Measurements from ENCODE around the gene POU2F1. TPM values are rescaled to one million over a fixed set of nuclear protein-coding genes. Genes with fewer than 3 reads are reported as not detected.

Gene POU2F1
- total RNA-seq, 4 donors from 2014 or later = 21.0 to 33.7 (median 21.8) TPM

DNA sequence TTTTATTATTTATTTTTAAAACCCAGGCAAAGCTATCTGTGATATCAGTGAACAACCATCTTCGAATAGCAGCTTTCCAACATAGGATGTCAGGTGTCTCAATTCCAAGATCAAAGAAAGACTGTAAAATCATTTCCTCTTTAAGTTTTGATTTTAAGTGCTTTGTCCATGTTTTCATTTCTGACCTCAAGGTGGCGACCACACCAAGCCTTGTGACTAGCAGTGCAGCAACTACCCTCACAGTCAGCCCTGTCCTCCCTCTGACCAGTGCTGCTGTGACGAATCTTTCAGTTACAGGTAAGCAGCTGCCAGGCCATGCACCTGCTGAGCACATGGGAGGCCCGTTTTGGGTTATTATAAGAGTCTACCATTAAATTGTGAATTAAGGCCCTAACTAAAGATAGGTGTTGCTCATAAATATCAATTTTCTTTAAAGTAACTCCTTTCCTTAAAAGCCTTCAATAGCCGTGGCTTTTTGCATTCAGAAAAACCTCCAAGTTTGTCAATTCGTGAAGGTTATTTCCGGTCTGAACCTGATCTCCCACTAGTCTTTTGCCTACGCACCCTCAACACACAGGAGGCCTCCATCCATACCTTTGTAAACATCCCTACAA, 180.7 kb downstream of the POU2F1 start:
- no peak overlapping the region for H3K27ac ChIP-seq
- no peak for TF ChIP-seq EP300 (IDR thresholded peaks at IDR 0.05)
- TF ChIP-seq, protein P1, sequence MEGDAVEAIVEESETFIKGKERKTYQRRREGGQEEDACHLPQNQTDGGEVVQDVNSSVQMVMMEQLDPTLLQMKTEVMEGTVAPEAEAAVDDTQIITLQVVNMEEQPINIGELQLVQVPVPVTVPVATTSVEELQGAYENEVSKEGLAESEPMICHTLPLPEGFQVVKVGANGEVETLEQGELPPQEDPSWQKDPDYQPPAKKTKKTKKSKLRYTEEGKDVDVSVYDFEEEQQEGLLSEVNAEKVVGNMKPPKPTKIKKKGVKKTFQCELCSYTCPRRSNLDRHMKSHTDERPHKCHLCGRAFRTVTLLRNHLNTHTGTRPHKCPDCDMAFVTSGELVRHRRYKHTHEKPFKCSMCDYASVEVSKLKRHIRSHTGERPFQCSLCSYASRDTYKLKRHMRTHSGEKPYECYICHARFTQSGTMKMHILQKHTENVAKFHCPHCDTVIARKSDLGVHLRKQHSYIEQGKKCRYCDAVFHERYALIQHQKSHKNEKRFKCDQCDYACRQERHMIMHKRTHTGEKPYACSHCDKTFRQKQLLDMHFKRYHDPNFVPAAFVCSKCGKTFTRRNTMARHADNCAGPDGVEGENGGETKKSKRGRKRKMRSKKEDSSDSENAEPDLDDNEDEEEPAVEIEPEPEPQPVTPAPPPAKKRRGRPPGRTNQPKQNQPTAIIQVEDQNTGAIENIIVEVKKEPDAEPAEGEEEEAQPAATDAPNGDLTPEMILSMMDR (IDR thresholded peaks at IDR 0.05) = peak; percentile 17 to 57 (median 45)
- H3K4me3 ChIP-seq = no peak overlapping the region
- no peaks in the 10 kb centered on the region for H3K9me3 ChIP-seq
- peaks cover 0 to 11% (median 2%) of the 10 kb centered on the region in 4 donors for H3K4me1 ChIP-seq
- DNase-seq (ENCODE audit: low spot score in 2 of 2) = peak in 1 of 2 donors; percentile 43
- H3K36me3 ChIP-seq = peaks cover 0 to 44% (median 8%) of the 10 kb centered on the region in 3 donors
- no peaks in the 10 kb centered on the region for H3K27me3 ChIP-seq
- WGBS, 2 donors = 66% methylated on average over 8 of the region's 8 CpGs

DNA sequence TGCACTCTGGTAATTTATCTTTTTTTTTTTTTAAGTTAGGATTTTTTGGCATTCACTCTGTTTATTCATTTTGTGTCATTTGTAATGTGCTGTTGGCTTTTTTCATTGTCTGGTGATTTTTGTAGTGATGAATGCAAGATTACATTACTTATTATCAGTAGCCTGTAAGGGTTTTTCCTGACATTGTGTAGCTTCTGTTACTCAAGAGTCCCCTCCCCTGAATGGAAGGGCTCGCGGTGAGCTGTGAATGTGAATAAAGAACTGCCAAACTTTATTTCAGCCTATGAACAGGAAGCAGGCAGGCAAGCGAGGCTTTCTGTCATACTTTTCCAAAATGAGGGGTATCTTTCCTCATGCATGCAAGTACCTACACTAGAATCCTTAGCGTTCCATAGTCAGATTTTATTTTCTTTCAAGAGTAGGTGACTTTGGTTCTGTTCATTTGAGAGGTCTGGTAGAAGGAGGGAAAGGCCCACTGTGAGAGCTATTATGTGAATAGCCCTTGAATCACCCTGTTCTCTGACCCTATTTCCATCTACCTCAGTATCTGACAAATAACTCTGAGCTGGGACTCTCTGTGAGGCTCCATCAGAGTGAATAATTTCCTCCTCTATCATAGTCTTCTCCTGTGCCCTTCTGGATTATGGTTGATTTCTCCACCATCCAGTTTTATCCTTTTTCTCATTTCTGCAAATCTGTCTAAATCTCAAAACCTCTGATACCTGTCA, 183.6 kb downstream of the POU2F1 start:
- TF ChIP-seq EP300 (IDR thresholded peaks at IDR 0.05) (no peak), POLR2A (IDR thresholded peaks at IDR 0.05) (no peak)
- TF ChIP-seq, protein P1 (IDR thresholded peaks at IDR 0.05) = no peak
- DNase-seq (ENCODE audit: low spot score in 2 of 2) = no peak
- Histone ChIP-seq H3K4me3 (no peak overlapping the region), H3K9me3 (no peaks in the 10 kb centered on the region), H3K36me3 (peaks cover 0 to 46% (median 0%) of the 10 kb centered on the region in 3 donors), H3K4me1 (peaks cover 0 to 11% (median 2%) of the 10 kb centered on the region in 4 donors), H3K27ac (no peak overlapping the region), H3K27me3 (no peaks in the 10 kb centered on the region)
- 60 to 65% methylated on average over 4 of the region's 4 CpGs for WGBS, 2 donors

DNA sequence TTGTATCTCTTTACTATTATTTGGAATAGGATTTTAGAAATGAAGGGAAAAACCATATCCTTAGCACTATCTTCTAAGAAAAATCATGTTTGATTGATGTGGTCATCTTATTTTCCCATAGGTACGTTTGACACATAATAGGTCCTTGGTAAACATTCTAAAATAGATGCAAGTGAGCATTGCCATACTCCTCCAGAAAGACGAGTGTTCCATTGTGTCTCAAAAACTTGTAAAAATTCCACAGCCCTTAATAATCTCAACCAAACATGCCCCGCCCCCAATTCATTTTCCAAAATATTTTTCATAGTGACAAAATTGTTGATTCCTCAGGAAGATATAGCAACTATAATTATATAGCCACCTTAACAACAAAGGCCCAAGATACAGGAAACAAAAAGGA, 184.2 kb downstream of the POU2F1 start:
- H3K4me1 ChIP-seq = peaks cover 0 to 11% (median 2%) of the 10 kb centered on the region in 4 donors
- peaks cover 0 to 40% (median 0%) of the 10 kb centered on the region in 3 donors for H3K36me3 ChIP-seq
- TF ChIP-seq EP300 (IDR thresholded peaks at IDR 0.05) (no peak), POLR2A (IDR thresholded peaks at IDR 0.05) (no peak)
- TF ChIP-seq, protein P1 (IDR thresholded peaks at IDR 0.05) = no peak
- no peak for DNase-seq (ENCODE audit: low spot score in 2 of 2)
- H3K4me3 ChIP-seq = no peak overlapping the region
- WGBS, 2 donors = 66 to 75% methylated on average over 3 of the region's 3 CpGs
- H3K27me3 ChIP-seq = no peaks in the 10 kb centered on the region
- H3K27ac ChIP-seq = no peak overlapping the region
- H3K9me3 ChIP-seq = no peaks in the 10 kb centered on the region

DNA sequence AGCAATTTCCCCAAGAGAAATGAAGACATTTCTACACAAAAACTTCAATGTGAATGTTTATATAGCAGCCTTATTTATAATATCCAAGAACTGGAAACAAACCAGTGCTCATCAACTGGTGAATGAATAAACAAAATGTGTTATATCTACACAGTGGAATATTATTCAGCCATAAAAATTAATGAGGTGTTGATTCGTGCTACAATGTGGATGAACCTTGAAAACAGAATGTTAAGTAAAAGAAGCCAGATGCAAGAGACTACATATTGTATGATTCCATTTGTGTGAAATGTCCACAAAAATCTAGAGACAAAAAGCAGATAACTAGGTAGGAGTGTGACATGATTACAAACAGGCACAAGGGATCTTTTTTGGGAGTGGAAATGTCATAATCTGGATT, 187.7 kb downstream of the POU2F1 start:
- H3K36me3 ChIP-seq = peaks cover 0 to 59% (median 0%) of the 10 kb centered on the region in 3 donors
- H3K9me3 ChIP-seq = no peaks in the 10 kb centered on the region
- 97 to 100% methylated on average over 1 of the region's 1 CpG for WGBS, 2 donors

More for the DNA sequence above, 187.7 kb downstream of the POU2F1 start:
- H3K4me1 ChIP-seq = peaks cover 0 to 8% (median 2%) of the 10 kb centered on the region in 4 donors
- no peak overlapping the region for H3K4me3 ChIP-seq
- no peaks in the 10 kb centered on the region for H3K27me3 ChIP-seq
- DNase-seq (ENCODE audit: low spot score in 2 of 2) = no peak
- no peak overlapping the region for H3K27ac ChIP-seq
- TF ChIP-seq, protein P1 (IDR thresholded peaks at IDR 0.05) = no peak
- no peak for TF ChIP-seq POLR2A (IDR thresholded peaks at IDR 0.05)
- no peak for TF ChIP-seq EP300 (IDR thresholded peaks at IDR 0.05)

Measured in tibial nerve (tissue), 4 donors.